Naive thymus-derived CD8-positive, alpha-beta T cell (primary cell): Measurements from ENCODE around the gene NHS. TPM values are rescaled to one million over a fixed set of nuclear protein-coding genes. Genes with fewer than 3 reads are reported as not detected.

Experiments
- ATAC-seq, 2 donors: fragments of 150-1000 bp; cut with Tn5 transposase in 1 of 2; sonication (Bioruptor Pico), chemical (Tn5 transposase) in 1 of 2; 1 replicate in 1 of 2; 2 replicates in 1 of 2; pipeline ENCODE4 v1.10.0; 2021; ENCODE audit warnings: mild to moderate bottlenecking in 2 of 2, moderate library complexity in 2 of 2
- POLR2A ChIA-PET: fragments of 350-600 bp; sonication (Branson Sonifier 250); formaldehyde crosslinking; loops from one replicate; lab custom pipeline; 2021; ENCODE audit warnings: antibody characterized with exemption; lab: Charles Lee
- DNase-seq, 10 donors: peaks; one replicate each; pipeline versions ENCODE4 v3.0.0 to v3.0.0-alpha.2; 2020 to 2022
- H3K27ac Mint-ChIP-seq, 10 donors: one replicate each; pipeline ENCODE4 v1.8.0; 2020 to 2022; ENCODE audit warnings: mild to moderate bottlenecking in 10 of 10, mixed read lengths in 10 of 10, moderate library complexity in 4 of 10, inconsistent platforms in 1 of 10
- H3K27me3 Mint-ChIP-seq, 5 donors: one replicate each; pipeline ENCODE4 v1.8.0; 2021 to 2022; ENCODE audit warnings: mixed read lengths in 5 of 5
- H3K36me3 Mint-ChIP-seq, 3 donors: one replicate each; pipeline ENCODE4 v1.8.0; 2020 to 2022; ENCODE audit warnings: mixed read lengths in 3 of 3, mild to moderate bottlenecking in 2 of 3, inconsistent platforms in 1 of 3
- H3K4me1 Mint-ChIP-seq, 4 donors: one replicate each; pipeline ENCODE4 v1.8.0; 2021 to 2022; ENCODE audit warnings: mixed read lengths in 4 of 4
- H3K4me3 Mint-ChIP-seq, 10 donors: one replicate each; pipeline ENCODE4 v1.8.0; 2020 to 2022; ENCODE audit warnings: mild to moderate bottlenecking in 10 of 10, mixed read lengths in 10 of 10, moderate library complexity in 6 of 10, inconsistent platforms in 1 of 10
- H3K9me3 Mint-ChIP-seq, 9 donors: one replicate each; pipeline ENCODE4 v1.8.0; 2020 to 2022; ENCODE audit warnings: mixed read lengths in 9 of 9, mild to moderate bottlenecking in 3 of 9, inconsistent platforms in 1 of 9, moderate library complexity in 1 of 9
- polyA plus RNA-seq, 3 donors: library from polyadenylated mRNA; unstranded; fragments of 300-500 nt; fragmentation: Illumina TruSeq; gene quantifications; one replicate each; pipeline ENCODE4 v1.2.3, GENCODE V29; 2021
- total RNA-seq, 8 experiments: library from RNA in 2 of 8; stranded (reverse) in 2 of 8; gene quantifications; one replicate each; pipeline ENCODE4 v1.2.3 and lab custom pipeline; 2021 to 2026

NHS gene
- total and polyA plus RNA-seq, 5 experiments from 2014 or later, result 1.0 TPM; not detected in 4

- POLR2A ChIA-PET, result interaction anchor here (0.7 kb wide), 1 partner anchor 240 kb away, joined by 3 read pairs; no protein-coding TSS in a partner anchor
- Mint-ChIP-seq H3K27me3 (no peaks in the 10 kb centered on the region), H3K4me1 (no peaks in the 10 kb centered on the region), H3K27ac (no peak overlapping the region), H3K9me3 (no peaks in the 10 kb centered on the region), H3K4me3 (no peak overlapping the region), H3K36me3 (no peaks in the 10 kb centered on the region)
- ATAC-seq, result no peak
- peak in 2 of 10 donors; percentile 16 to 20 for DNase-seq
Observed at GRCh38 chrX:17697191-17697590, 322.2 kb downstream of the NHS start.

DNA sequence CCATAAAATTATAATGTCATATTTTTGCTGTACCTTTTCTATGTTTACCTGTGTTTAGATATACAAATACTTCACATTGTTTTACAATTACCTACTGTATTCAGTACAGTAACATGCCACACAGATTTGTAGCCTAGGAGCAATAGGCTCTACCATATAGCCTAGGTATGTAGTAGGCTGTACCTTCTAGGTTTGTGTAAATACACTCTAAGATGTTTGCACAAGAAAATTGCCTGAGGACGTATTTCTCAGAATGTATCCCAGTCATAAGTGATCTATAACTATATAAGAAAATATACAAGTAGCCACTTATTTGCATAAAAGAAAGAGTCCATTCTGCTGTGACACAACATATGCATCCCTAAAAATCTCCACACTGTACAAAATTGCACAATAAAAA, 326.0 kb downstream of the NHS start:
- Mint-ChIP-seq H3K27ac (no peak overlapping the region), H3K27me3 (no peaks in the 10 kb centered on the region), H3K4me1 (no peaks in the 10 kb centered on the region), H3K36me3 (no peaks in the 10 kb centered on the region), H3K4me3 (no peak overlapping the region), H3K9me3 (no peaks in the 10 kb centered on the region)
- POLR2A ChIA-PET, result no interaction called here
- no peak for ATAC-seq
- DNase-seq, result no peak

- no peaks in the 10 kb centered on the region for H3K4me1 Mint-ChIP-seq
- H3K27me3 Mint-ChIP-seq, result no peaks in the 10 kb centered on the region
- H3K4me3 Mint-ChIP-seq, result no peak overlapping the region
- H3K36me3 Mint-ChIP-seq, result no peaks in the 10 kb centered on the region
- H3K9me3 Mint-ChIP-seq, result no peaks in the 10 kb centered on the region
- ATAC-seq (no peak), DNase-seq (no peak)
- no peak overlapping the region for H3K27ac Mint-ChIP-seq
- POLR2A ChIA-PET, result no interaction called here
Observed at GRCh38 chrX:17703201-17703600, 328.2 kb downstream of the NHS start.

DNA sequence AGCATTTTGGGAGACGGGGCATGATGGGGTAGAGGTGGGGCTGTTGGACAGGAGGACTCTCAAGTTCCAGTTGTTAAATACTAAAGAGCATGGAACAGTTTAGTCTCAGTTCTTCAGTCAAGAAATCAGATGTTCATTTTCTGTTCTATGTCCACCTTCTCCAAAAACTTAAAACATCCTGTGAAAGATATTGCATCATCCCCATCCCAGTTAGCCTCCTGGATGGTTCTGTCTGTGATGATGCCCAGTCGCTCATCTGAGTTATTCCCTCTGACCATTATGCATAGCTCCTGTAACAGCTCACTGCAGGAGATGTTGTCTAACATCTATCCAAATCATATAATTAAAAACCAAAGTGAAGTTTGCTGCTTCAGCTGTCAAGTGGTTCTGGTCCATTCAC, 330.2 kb downstream of the NHS start:
- Mint-ChIP-seq H3K4me3 (no peak overlapping the region), H3K4me1 (no peaks in the 10 kb centered on the region), H3K9me3 (peaks cover 0 to 2% (median 0%) of the 10 kb centered on the region in 9 donors), H3K27me3 (no peaks in the 10 kb centered on the region), H3K36me3 (no peaks in the 10 kb centered on the region), H3K27ac (no peak overlapping the region)
- POLR2A ChIA-PET, result no interaction called here
- DNase-seq, result no peak
- ATAC-seq, result no peak

DNA sequence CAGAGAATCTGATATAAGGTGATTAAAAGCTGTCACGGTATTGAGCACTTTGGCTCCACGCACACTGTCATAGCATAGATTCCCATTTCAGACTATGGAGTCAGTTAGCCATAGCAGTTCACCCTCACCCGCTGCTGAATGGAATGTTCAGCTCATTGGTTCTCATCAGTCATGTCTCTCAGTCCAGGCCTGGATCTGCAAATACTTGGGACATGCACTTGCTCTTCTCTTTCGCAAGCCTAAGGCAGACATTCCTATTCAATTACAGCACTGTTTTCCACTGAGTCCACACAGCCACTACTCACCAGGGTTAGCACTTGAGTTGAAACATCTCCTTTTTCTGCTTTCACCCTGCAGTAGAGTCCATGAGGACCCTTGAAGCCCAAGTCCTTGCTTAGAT, 331.7 kb downstream of the NHS start:
- Mint-ChIP-seq H3K36me3 (no peaks in the 10 kb centered on the region), H3K27me3 (no peaks in the 10 kb centered on the region), H3K27ac (no peak overlapping the region), H3K9me3 (peaks cover 0 to 2% (median 0%) of the 10 kb centered on the region in 9 donors), H3K4me1 (no peaks in the 10 kb centered on the region), H3K4me3 (no peak overlapping the region)
- ATAC-seq (no peak), DNase-seq (no peak)
- POLR2A ChIA-PET, result no interaction called here

GRCh38 chrX:17707731-17708130, 332.7 kb downstream of the NHS start:
- ATAC-seq, result no peak
- POLR2A ChIA-PET, result no interaction called here
- H3K27ac Mint-ChIP-seq, result no peak overlapping the region
- DNase-seq, result no peak
- no peaks in the 10 kb centered on the region for H3K4me1 Mint-ChIP-seq
- H3K4me3 Mint-ChIP-seq, result no peak overlapping the region
- H3K36me3 Mint-ChIP-seq, result no peaks in the 10 kb centered on the region
- no peaks in the 10 kb centered on the region for H3K27me3 Mint-ChIP-seq
- H3K9me3 Mint-ChIP-seq, result peaks cover 0 to 2% (median 0%) of the 10 kb centered on the region in 9 donors

- H3K4me1 Mint-ChIP-seq, result no peaks in the 10 kb centered on the region
- no peak for ATAC-seq
- no peak overlapping the region for H3K27ac Mint-ChIP-seq
- H3K9me3 Mint-ChIP-seq, result peaks cover 0 to 2% (median 0%) of the 10 kb centered on the region in 9 donors
- no peaks in the 10 kb centered on the region for H3K36me3 Mint-ChIP-seq
- no peak overlapping the region for H3K4me3 Mint-ChIP-seq
- DNase-seq, result no peak
- POLR2A ChIA-PET, result no interaction called here
- H3K27me3 Mint-ChIP-seq, result no peaks in the 10 kb centered on the region
Observed at GRCh38 chrX:17710871-17711301, 335.9 kb downstream of the NHS start.

DNA sequence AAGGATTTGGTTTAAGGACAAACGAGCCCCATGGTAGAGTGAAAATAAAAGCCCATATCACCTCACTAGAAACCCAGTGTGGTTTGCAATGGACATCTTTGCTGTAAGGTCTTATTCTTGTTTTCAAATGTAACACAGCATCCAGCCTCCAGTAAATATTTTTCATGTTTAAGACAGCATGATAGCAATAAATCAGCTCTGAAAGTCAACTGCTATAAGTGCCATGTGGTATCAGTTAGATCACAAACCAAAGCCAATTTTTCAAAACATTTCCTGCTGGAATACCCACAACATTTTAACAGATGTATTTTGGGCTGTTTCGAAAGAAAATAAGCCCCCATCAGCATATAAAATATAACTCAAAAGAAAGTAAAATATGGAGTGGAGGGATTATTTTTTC, 338.3 kb downstream of the NHS start:
- POLR2A ChIA-PET, result no interaction called here
- no peak for DNase-seq
- Mint-ChIP-seq H3K4me1 (no peaks in the 10 kb centered on the region), H3K36me3 (no peaks in the 10 kb centered on the region), H3K27me3 (peaks cover 0 to under 1% (median 0%) of the 10 kb centered on the region in 5 donors), H3K9me3 (peaks cover 0 to 2% (median 0%) of the 10 kb centered on the region in 9 donors), H3K4me3 (no peak overlapping the region), H3K27ac (no peak overlapping the region)
- ATAC-seq, result no peak

DNA sequence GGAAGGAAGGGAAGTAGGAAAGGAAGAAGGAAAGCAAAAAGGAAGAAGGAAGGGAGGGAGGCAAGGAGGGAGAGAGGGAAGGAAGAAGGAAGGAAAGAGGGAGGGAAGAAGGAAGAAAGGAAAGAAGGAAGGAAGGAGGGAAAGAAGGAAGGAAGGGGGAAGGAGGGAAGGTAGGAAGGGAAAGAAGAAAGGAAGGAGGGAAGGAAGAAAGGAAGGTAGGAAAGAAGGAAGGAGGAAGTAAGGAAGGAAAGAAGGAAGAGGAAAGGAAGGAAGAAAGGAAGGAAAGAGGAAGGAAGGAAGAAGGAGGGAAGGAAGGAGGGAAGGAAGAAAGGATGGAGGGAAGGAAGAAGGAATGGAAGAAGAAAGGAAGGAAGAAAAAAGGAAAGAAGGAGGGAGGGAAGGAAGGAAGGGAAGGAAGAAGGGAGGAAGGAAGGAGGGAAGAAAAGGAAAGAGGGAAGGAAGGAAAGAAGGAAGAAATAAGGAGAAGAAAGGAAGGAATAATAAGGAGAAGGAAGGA, 343.7 kb downstream of the NHS start:
- peaks cover 0 to 2% (median 0%) of the 10 kb centered on the region in 9 donors for H3K9me3 Mint-ChIP-seq
- H3K27me3 Mint-ChIP-seq, result peaks cover 0 to 4% (median 0%) of the 10 kb centered on the region in 5 donors
- no peak for DNase-seq
- no peak overlapping the region for H3K4me3 Mint-ChIP-seq
- no peak for ATAC-seq
- H3K27ac Mint-ChIP-seq, result peak overlapping the region in 1 of 10 donors; percentile 29
- H3K36me3 Mint-ChIP-seq, result no peaks in the 10 kb centered on the region
- no peaks in the 10 kb centered on the region for H3K4me1 Mint-ChIP-seq
- POLR2A ChIA-PET, result no interaction called here

GRCh38 chrX:17719711-17720110, 344.7 kb downstream of the NHS start:
- no peaks in the 10 kb centered on the region for H3K36me3 Mint-ChIP-seq
- H3K9me3 Mint-ChIP-seq, result peaks cover 0 to 2% (median 0%) of the 10 kb centered on the region in 9 donors

GRCh38 chrX:17721715-17722114, 346.7 kb downstream of the NHS start:
- Mint-ChIP-seq H3K27ac (no peak overlapping the region), H3K36me3 (no peaks in the 10 kb centered on the region), H3K4me1 (no peaks in the 10 kb centered on the region), H3K27me3 (peaks cover 0 to 4% (median 0%) of the 10 kb centered on the region in 5 donors), H3K9me3 (peaks cover 0 to 2% (median 0%) of the 10 kb centered on the region in 9 donors), H3K4me3 (no peak overlapping the region)
- ATAC-seq, result no peak
- no peak for DNase-seq
- POLR2A ChIA-PET, result no interaction called here

More at GRCh38 chrX:17719711-17720110, 344.7 kb downstream of the NHS start:
- Mint-ChIP-seq H3K4me1 (no peaks in the 10 kb centered on the region), H3K27me3 (peaks cover 0 to 4% (median 0%) of the 10 kb centered on the region in 5 donors), H3K4me3 (no peak overlapping the region), H3K27ac (no peak overlapping the region)
- POLR2A ChIA-PET, result no interaction called here
- DNase-seq (no peak), ATAC-seq (no peak)

- ATAC-seq (no peak), DNase-seq (no peak)
- POLR2A ChIA-PET, result no interaction called here
- Mint-ChIP-seq H3K27me3 (peaks cover 0 to 1% (median 0%) of the 10 kb centered on the region in 5 donors), H3K36me3 (peaks cover 0 to 5% (median 0%) of the 10 kb centered on the region in 3 donors), H3K4me3 (no peak overlapping the region), H3K27ac (no peak overlapping the region), H3K9me3 (no peaks in the 10 kb centered on the region), H3K4me1 (no peaks in the 10 kb centered on the region)
Observed at GRCh38 chrX:17725181-17725580, 350.2 kb downstream of the NHS start.

GRCh38 chrX:17732138-17732783, 357.3 kb downstream of the NHS start:
- Mint-ChIP-seq H3K27me3 (peaks cover 0 to 2% (median 0%) of the 10 kb centered on the region in 5 donors), H3K4me1 (no peaks in the 10 kb centered on the region), H3K27ac (no peak overlapping the region), H3K4me3 (no peak overlapping the region), H3K36me3 (no peaks in the 10 kb centered on the region), H3K9me3 (peaks cover 0 to 2% (median 0%) of the 10 kb centered on the region in 9 donors)
- DNase-seq (no peak), ATAC-seq (no peak)
- POLR2A ChIA-PET, result no interaction called here
